HFFc6 (cell line): ENCODE data around the gene FBXO5. TPM values are rescaled to one million over a fixed set of nuclear protein-coding genes. Genes with fewer than 3 reads are reported as not detected.
A peak's percentile ranks its signal among the peaks of the same experiment; 100 is the strongest.
"Not testable (repeated sequence)": the region's sequence is repeated elsewhere in the genome, so short reads cannot be mapped to it uniquely, and the experiment has no call there.

Experiments used
- DNase-seq: peaks from one replicate; pipeline ENCODE4 v3.0.0-alpha.2; 2018
- H3K27ac Mint-ChIP-seq: 2 replicates; pipeline ENCODE4 v1.8.0; 2020; ENCODE audit warnings: mild to moderate bottlenecking, mixed read lengths
- H3K27me3 Mint-ChIP-seq: 2 replicates; pipeline ENCODE4 v1.8.0; 2021; ENCODE audit warnings: mild to moderate bottlenecking, moderate library complexity, mixed read lengths; ENCODE audit not compliant: insufficient read depth
- H3K36me3 Mint-ChIP-seq: 2 replicates; pipeline ENCODE4 v1.8.0; 2021; ENCODE audit warnings: low read depth, mixed read lengths
- H3K4me1 Mint-ChIP-seq: 2 replicates; pipeline ENCODE4 v1.8.0; 2020; ENCODE audit warnings: low read depth, mixed read lengths
- H3K4me3 Mint-ChIP-seq: 2 replicates; pipeline ENCODE4 v1.8.0; 2020; ENCODE audit warnings: mild to moderate bottlenecking, moderate library complexity, mixed read lengths
- H3K9me3 Mint-ChIP-seq: 2 replicates; pipeline ENCODE4 v1.8.0; 2020; ENCODE audit warnings: mild to moderate bottlenecking, mixed read lengths
- CTCF ChIP-seq: fragments of 200-600 bp; sonication (generic); IDR thresholded peaks from 2 replicates; pipeline ENCODE4 v1.5.0; 2021; ENCODE audit warnings: antibody characterized with exemption, mild to moderate bottlenecking
- total RNA-seq, 6 experiments: library from RNA; stranded (reverse); fragmentation: NEBNext Ultra II Directional; extraction: Animal tissue kit (Norgen Biotek cat#: 25700); gene quantifications; 2 replicates in 1 of 6; 3 replicates in 5 of 6; pipeline ENCODE4 v1.2.3, GENCODE V29; 2021

Gene FBXO5
- total RNA-seq, 6 experiments from 2014 or later = 12.7 to 26.9 (median 23.7) TPM

- Mint-ChIP-seq H3K4me1 (peaks cover 13% of the 10 kb centered on the region), H3K27ac (no peak overlapping the region), H3K4me3 (no peak overlapping the region), H3K27me3 (peaks cover 1% of the 10 kb centered on the region), H3K36me3 (peaks cover 16% of the 10 kb centered on the region; the same call in 1 of the 2 replicates), H3K9me3 (no peaks in the 10 kb centered on the region)
- no peak for DNase-seq
- TF ChIP-seq CTCF = no peak
Measured at GRCh38 chr6:152986978-152987377, 4.1 kb upstream of the FBXO5 start.

GRCh38 chr6:152985300-152985699, 2.5 kb upstream of the FBXO5 start:
- peak overlapping the region; percentile 100; the same call in 1 of the 2 replicates for H3K27ac Mint-ChIP-seq
- not testable (repeated sequence) for H3K9me3 Mint-ChIP-seq, DNase-seq, H3K27me3 Mint-ChIP-seq
- H3K36me3 Mint-ChIP-seq = peaks cover 13% of the 10 kb centered on the region
- peaks cover 23% of the 10 kb centered on the region for H3K4me1 Mint-ChIP-seq
- H3K4me3 Mint-ChIP-seq = peak overlapping the region; percentile 99; the same call in 1 of the 2 replicates

GRCh38 chr6:152984513-152984872, 1.7 kb upstream of the FBXO5 start:
- Mint-ChIP-seq H3K27ac (peak overlapping the region; percentile 100), H3K4me1 (peaks cover 32% of the 10 kb centered on the region), H3K27me3 (peaks cover 1% of the 10 kb centered on the region), H3K36me3 (peaks cover 7% of the 10 kb centered on the region), H3K4me3 (peak overlapping the region; percentile 99), H3K9me3 (no peaks in the 10 kb centered on the region)
- no peak for TF ChIP-seq CTCF
- DNase-seq = no peak

- Mint-ChIP-seq H3K4me1 (peaks cover 38% of the 10 kb centered on the region), H3K9me3 (no peaks in the 10 kb centered on the region), H3K27ac (peak overlapping the region; percentile 100), H3K4me3 (peak overlapping the region; percentile 99), H3K36me3 (peaks cover 7% of the 10 kb centered on the region), H3K27me3 (peaks cover 1% of the 10 kb centered on the region)
- DNase-seq = peak; percentile 81
- no peak for TF ChIP-seq CTCF
Measured at GRCh38 chr6:152983637-152984512, 1.0 kb upstream of the FBXO5 start.

GRCh38 chr6:152981989-152982903, 595 bp downstream of the FBXO5 start:
- no peak for TF ChIP-seq CTCF
- no peak for DNase-seq
- Mint-ChIP-seq H3K4me1 (peaks cover 54% of the 10 kb centered on the region), H3K27ac (peak overlapping the region; percentile 74), H3K4me3 (peak overlapping the region; percentile 99), H3K27me3 (peaks cover 1% of the 10 kb centered on the region), H3K9me3 (no peaks in the 10 kb centered on the region), H3K36me3 (peaks cover 5% of the 10 kb centered on the region)
